H1 (cell line): ENCODE measurements around the gene EPX.

Source experiments
- EP300 ChIP-seq, 2 experiments: IDR thresholded peaks; 1 replicate in 1 of 2; 2 replicates in 1 of 2; pipeline ENCODE4 v1.6.1; 2011 to 2012; ENCODE audit warnings: low read depth in 2 of 2, low read length in 2 of 2, mild to moderate bottlenecking in 2 of 2, borderline replicate concordance in 1 of 2, inconsistent platforms in 1 of 2, moderate library complexity in 1 of 2
- NRF1 ChIP-seq: IDR thresholded peaks from 2 replicates; pipeline ENCODE4 v1.6.1; 2011; ENCODE audit warnings: mild to moderate bottlenecking, low read depth, low read length, improper control_type of control experiment
- SIRT6 ChIP-seq: IDR thresholded peaks from one replicate; pipeline ENCODE4 v1.7.1; 2012; ENCODE audit warnings: low read length, inconsistent platforms
- SP2 ChIP-seq: IDR thresholded peaks from 2 replicates; pipeline ENCODE4 v1.6.1; 2012; ENCODE audit warnings: mild to moderate bottlenecking, low read length, inconsistent platforms
- TAF1 ChIP-seq: IDR thresholded peaks from 2 replicates; pipeline ENCODE4 v1.6.1; 2011; ENCODE audit warnings: mild to moderate bottlenecking, low read depth, low read length
- TF ChIP-seq, protein P1 (sequence below), 3 experiments: IDR thresholded peaks; 1 replicate in 2 of 3; 2 replicates in 1 of 3; pipeline versions ENCODE4 v1.5.1 to v1.6.1; 2011; ENCODE audit warnings: low read length in 3 of 3, mild to moderate bottlenecking in 3 of 3, inconsistent platforms in 2 of 3, low read depth in 1 of 3, moderate library complexity in 1 of 3; ENCODE audit not compliant: insufficient read depth in 1 of 3; ENCODE audit errors: control extremely low read depth in 1 of 3
- TF ChIP-seq, protein P2 (sequence below): IDR thresholded peaks from 2 replicates; pipeline ENCODE4 v1.6.1; 2011; ENCODE audit warnings: low read length, improper control_type of control experiment
- TF ChIP-seq, protein P3 (sequence below): IDR thresholded peaks from 2 replicates; pipeline ENCODE4 v1.6.1; 2012; ENCODE audit warnings: inconsistent platforms

DNA sequence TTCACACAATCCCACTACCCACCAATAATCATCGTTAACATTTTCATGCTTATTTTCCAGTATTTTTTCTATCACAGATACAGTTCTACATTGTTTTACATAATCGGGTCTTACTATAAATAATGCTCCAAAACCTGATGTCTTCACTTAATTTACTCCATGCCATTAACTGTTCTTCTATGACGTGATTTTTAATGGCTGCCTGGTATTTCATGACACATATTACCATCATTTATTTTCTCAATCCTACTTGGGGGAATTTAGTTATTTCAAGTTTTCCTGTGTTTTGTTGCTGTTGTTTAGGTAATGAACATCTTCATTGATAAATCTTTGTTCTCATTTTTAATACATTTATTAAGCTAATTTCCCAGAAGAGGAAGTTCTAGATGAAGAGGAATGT is 60.6 kb downstream of the EPX start:
- TF ChIP-seq, protein P1, sequence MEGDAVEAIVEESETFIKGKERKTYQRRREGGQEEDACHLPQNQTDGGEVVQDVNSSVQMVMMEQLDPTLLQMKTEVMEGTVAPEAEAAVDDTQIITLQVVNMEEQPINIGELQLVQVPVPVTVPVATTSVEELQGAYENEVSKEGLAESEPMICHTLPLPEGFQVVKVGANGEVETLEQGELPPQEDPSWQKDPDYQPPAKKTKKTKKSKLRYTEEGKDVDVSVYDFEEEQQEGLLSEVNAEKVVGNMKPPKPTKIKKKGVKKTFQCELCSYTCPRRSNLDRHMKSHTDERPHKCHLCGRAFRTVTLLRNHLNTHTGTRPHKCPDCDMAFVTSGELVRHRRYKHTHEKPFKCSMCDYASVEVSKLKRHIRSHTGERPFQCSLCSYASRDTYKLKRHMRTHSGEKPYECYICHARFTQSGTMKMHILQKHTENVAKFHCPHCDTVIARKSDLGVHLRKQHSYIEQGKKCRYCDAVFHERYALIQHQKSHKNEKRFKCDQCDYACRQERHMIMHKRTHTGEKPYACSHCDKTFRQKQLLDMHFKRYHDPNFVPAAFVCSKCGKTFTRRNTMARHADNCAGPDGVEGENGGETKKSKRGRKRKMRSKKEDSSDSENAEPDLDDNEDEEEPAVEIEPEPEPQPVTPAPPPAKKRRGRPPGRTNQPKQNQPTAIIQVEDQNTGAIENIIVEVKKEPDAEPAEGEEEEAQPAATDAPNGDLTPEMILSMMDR (IDR thresholded peaks at IDR 0.05; ENCODE audit: control extremely low read depth in 1 of 3, insufficient read depth in 1 of 3, low read depth in 1 of 3, low read length in 3 of 3): no peak
- TF ChIP-seq, protein P2, sequence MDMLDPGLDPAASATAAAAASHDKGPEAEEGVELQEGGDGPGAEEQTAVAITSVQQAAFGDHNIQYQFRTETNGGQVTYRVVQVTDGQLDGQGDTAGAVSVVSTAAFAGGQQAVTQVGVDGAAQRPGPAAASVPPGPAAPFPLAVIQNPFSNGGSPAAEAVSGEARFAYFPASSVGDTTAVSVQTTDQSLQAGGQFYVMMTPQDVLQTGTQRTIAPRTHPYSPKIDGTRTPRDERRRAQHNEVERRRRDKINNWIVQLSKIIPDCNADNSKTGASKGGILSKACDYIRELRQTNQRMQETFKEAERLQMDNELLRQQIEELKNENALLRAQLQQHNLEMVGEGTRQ: no peak
- TF ChIP-seq, protein P3, sequence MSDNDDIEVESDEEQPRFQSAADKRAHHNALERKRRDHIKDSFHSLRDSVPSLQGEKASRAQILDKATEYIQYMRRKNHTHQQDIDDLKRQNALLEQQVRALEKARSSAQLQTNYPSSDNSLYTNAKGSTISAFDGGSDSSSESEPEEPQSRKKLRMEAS: no peak
- TF ChIP-seq EP300 (IDR thresholded peaks at IDR 0.05; ENCODE audit: borderline replicate concordance in 1 of 2, low read depth in 2 of 2, low read length in 2 of 2): no peak
- no peak for TF ChIP-seq SIRT6
- no peak for TF ChIP-seq SP2
- no peak for TF ChIP-seq NRF1
- no peak for TF ChIP-seq TAF1
